HUES6 (cell line): ENCODE results near the gene TTLL9.

Experiments used
- H3K27ac ChIP-seq: 2 replicates; pipeline ENCODE4 v1.7.0; 2013; ENCODE audit warnings: low read depth, mild to moderate bottlenecking, low read length, inconsistent platforms
- H3K27me3 ChIP-seq: 2 replicates; pipeline ENCODE4 v1.6.1; 2013; ENCODE audit warnings: low read length; ENCODE audit not compliant: control insufficient read depth, insufficient read depth
- H3K36me3 ChIP-seq: 2 replicates; pipeline ENCODE4 v1.6.1; 2013; ENCODE audit warnings: low read length; ENCODE audit not compliant: control insufficient read depth, insufficient read depth
- H3K4me1 ChIP-seq: 2 replicates; pipeline ENCODE4 v1.6.1; 2013; ENCODE audit warnings: low read length; ENCODE audit not compliant: control insufficient read depth, insufficient read depth
- H3K4me3 ChIP-seq: 2 replicates; pipeline ENCODE4 v1.5.1; 2013; ENCODE audit warnings: low read depth, low read length
- H3K9ac ChIP-seq: one replicate; pipeline ENCODE4 v1.6.1; 2013; ENCODE audit warnings: mild to moderate bottlenecking, low read length
- H3K9me3 ChIP-seq: 2 replicates; pipeline ENCODE4 v1.6.1; 2013; ENCODE audit warnings: low read depth, low read length; ENCODE audit not compliant: control insufficient read depth, insufficient read depth

Gene TTLL9

GRCh38 chr20:31860390-31861134 lies 9.9 kb upstream of the TTLL9 start:
- H3K4me1 ChIP-seq: peaks cover 22% of the 10 kb centered on the region
- H3K27me3 ChIP-seq: peaks cover 44% of the 10 kb centered on the region
- no peaks in the 10 kb centered on the region for H3K9me3 ChIP-seq
- peak overlapping the region; percentile 48 for H3K9ac ChIP-seq
- H3K4me3 ChIP-seq: peak overlapping the region; percentile 75
- no peak overlapping the region for H3K27ac ChIP-seq
- H3K36me3 ChIP-seq: no peaks in the 10 kb centered on the region

- Histone ChIP-seq H3K27ac (no peak overlapping the region), H3K36me3 (no peaks in the 10 kb centered on the region), H3K9ac (peak overlapping the region; percentile 48), H3K27me3 (peaks cover 44% of the 10 kb centered on the region), H3K4me3 (peak overlapping the region; percentile 75), H3K4me1 (peaks cover 22% of the 10 kb centered on the region), H3K9me3 (no peaks in the 10 kb centered on the region)
Measured at GRCh38 chr20:31861135-31861384, 9.4 kb upstream of the TTLL9 start.

- Histone ChIP-seq H3K27me3 (peaks cover 40% of the 10 kb centered on the region), H3K9ac (peak overlapping the region; percentile 48), H3K4me3 (peak overlapping the region; percentile 75), H3K36me3 (no peaks in the 10 kb centered on the region), H3K9me3 (no peaks in the 10 kb centered on the region), H3K27ac (no peak overlapping the region), H3K4me1 (peaks cover 19% of the 10 kb centered on the region)
Measured at GRCh38 chr20:31861385-31862156, 8.9 kb upstream of the TTLL9 start.

GRCh38 chr20:31862157-31862470 lies 8.3 kb upstream of the TTLL9 start:
- peak overlapping the region; percentile 21 for H3K9ac ChIP-seq
- peak overlapping the region; percentile 75 for H3K4me3 ChIP-seq
- no peaks in the 10 kb centered on the region for H3K9me3 ChIP-seq
- no peak overlapping the region for H3K27ac ChIP-seq
- peaks cover 16% of the 10 kb centered on the region for H3K4me1 ChIP-seq
- no peaks in the 10 kb centered on the region for H3K36me3 ChIP-seq
- peaks cover 41% of the 10 kb centered on the region for H3K27me3 ChIP-seq

- Histone ChIP-seq H3K9ac (no peak overlapping the region), H3K36me3 (no peaks in the 10 kb centered on the region), H3K27me3 (peaks cover 41% of the 10 kb centered on the region), H3K9me3 (no peaks in the 10 kb centered on the region), H3K4me3 (peak overlapping the region; percentile 75), H3K4me1 (peaks cover 16% of the 10 kb centered on the region), H3K27ac (no peak overlapping the region)
Measured at GRCh38 chr20:31862506-31862905, 7.9 kb upstream of the TTLL9 start.

- Histone ChIP-seq H3K9me3 (no peaks in the 10 kb centered on the region), H3K4me3 (no peak overlapping the region), H3K27ac (no peak overlapping the region), H3K9ac (no peak overlapping the region), H3K36me3 (no peaks in the 10 kb centered on the region), H3K4me1 (peaks cover 16% of the 10 kb centered on the region), H3K27me3 (peaks cover 36% of the 10 kb centered on the region)
Measured at GRCh38 chr20:31863296-31864085, 6.9 kb upstream of the TTLL9 start.

GRCh38 chr20:31864521-31865400 lies 5.7 kb upstream of the TTLL9 start:
- peaks cover 16% of the 10 kb centered on the region for H3K4me1 ChIP-seq
- no peaks in the 10 kb centered on the region for H3K9me3 ChIP-seq
- no peak overlapping the region for H3K4me3 ChIP-seq
- peaks cover 36% of the 10 kb centered on the region for H3K27me3 ChIP-seq
- H3K9ac ChIP-seq: no peak overlapping the region
- H3K36me3 ChIP-seq: no peaks in the 10 kb centered on the region
- no peak overlapping the region for H3K27ac ChIP-seq

- peaks cover 11% of the 10 kb centered on the region for H3K4me1 ChIP-seq
- no peaks in the 10 kb centered on the region for H3K9me3 ChIP-seq
- H3K27me3 ChIP-seq: peaks cover 40% of the 10 kb centered on the region
- H3K36me3 ChIP-seq: no peaks in the 10 kb centered on the region
- H3K9ac ChIP-seq: no peak overlapping the region
- H3K4me3 ChIP-seq: no peak overlapping the region
- no peak overlapping the region for H3K27ac ChIP-seq
Measured at GRCh38 chr20:31866221-31866620, 4.2 kb upstream of the TTLL9 start.

- no peak overlapping the region for H3K27ac ChIP-seq
- H3K36me3 ChIP-seq: no peaks in the 10 kb centered on the region
- 0 out of 2 replicates have a peak, but pooled peaks cover 4% of the 10 kb centered on the region for H3K4me1 ChIP-seq
- no peak overlapping the region for H3K9ac ChIP-seq
- H3K9me3 ChIP-seq: no peaks in the 10 kb centered on the region
- peaks cover 62% of the 10 kb centered on the region for H3K27me3 ChIP-seq
- peak overlapping the region; percentile 87 for H3K4me3 ChIP-seq
Measured at GRCh38 chr20:31868853-31869672, 1.4 kb upstream of the TTLL9 start.

GRCh38 chr20:31869673-31869941 lies 827 bp upstream of the TTLL9 start:
- Histone ChIP-seq H3K9me3 (no peaks in the 10 kb centered on the region), H3K27me3 (peaks cover 62% of the 10 kb centered on the region), H3K4me3 (peak overlapping the region; percentile 87), H3K27ac (no peak overlapping the region), H3K9ac (peak overlapping the region; percentile 63), H3K36me3 (no peaks in the 10 kb centered on the region), H3K4me1 (0 out of 2 replicates have a peak, but pooled peaks cover 4% of the 10 kb centered on the region)
